ENCODE measurements around the gene NDUFA12. TPM values are rescaled to one million over a fixed set of nuclear protein-coding genes. Genes with fewer than 3 reads are reported as not detected.

Gene NDUFA12
- polyA plus RNA-seq, 1 experiment: 52.7 TPM

- CTCF ChIA-PET: no interaction called here
- TF ChIP-seq CTCF (IDR thresholded peaks at IDR 0.05; ENCODE audit: insufficient read depth, low read depth, low read length): no peak
- Histone ChIP-seq H3K27me3 (ENCODE audit: control insufficient read depth, insufficient read depth, low read length) (no peaks in the 10 kb centered on the region), H3K4me3 (ENCODE audit: low read depth, low read length) (no peak overlapping the region), H3K36me3 (ENCODE audit: control insufficient read depth, insufficient read depth, low read length) (no peaks in the 10 kb centered on the region; the same call in 1 of the 2 replicates)
- POLR2A ChIA-PET: no interaction called here
- DNase-seq (ENCODE audit: low read depth): no peak
Measured at GRCh38 chr12:94969424-94969823, 34.1 kb downstream of the NDUFA12 start.

GRCh38 chr12:94965982-94966630 lies 37.4 kb downstream of the NDUFA12 start:
- ChIA-PET CTCF (no interaction called here), POLR2A (interaction anchor here (0.5 kb wide), 1 partner anchor 9 kb away, joined by 3 read pairs; no protein-coding TSS in a partner anchor)
- Histone ChIP-seq H3K4me3 (ENCODE audit: low read depth, low read length) (no peak overlapping the region), H3K27me3 (ENCODE audit: control insufficient read depth, insufficient read depth, low read length) (no peaks in the 10 kb centered on the region), H3K36me3 (ENCODE audit: control insufficient read depth, insufficient read depth, low read length) (no peaks in the 10 kb centered on the region)
- TF ChIP-seq CTCF (IDR thresholded peaks at IDR 0.05; ENCODE audit: insufficient read depth, low read depth, low read length): no peak
- DNase-seq (ENCODE audit: low read depth): no peak

GRCh38 chr12:94963649-94964048 lies 39.8 kb downstream of the NDUFA12 start:
- POLR2A ChIA-PET: no interaction called here
- no peak overlapping the region for H3K4me3 ChIP-seq (ENCODE audit: low read depth, low read length)
- CTCF ChIA-PET: interaction anchor here (0.6 kb wide), 1 partner anchor 122 kb away, joined by 3 read pairs; no protein-coding TSS in a partner anchor
- H3K27me3 ChIP-seq (ENCODE audit: control insufficient read depth, insufficient read depth, low read length): no peaks in the 10 kb centered on the region
- no peak for DNase-seq (ENCODE audit: low read depth)
- no peaks in the 10 kb centered on the region for H3K36me3 ChIP-seq (ENCODE audit: control insufficient read depth, insufficient read depth, low read length)
- no peak for TF ChIP-seq CTCF (IDR thresholded peaks at IDR 0.05; ENCODE audit: insufficient read depth, low read depth, low read length)

- POLR2A ChIA-PET: no interaction called here
- CTCF ChIA-PET: interaction anchor here (1.0 kb wide), 1 partner anchor 8 kb away, joined by 3 read pairs; no protein-coding TSS in a partner anchor
- Histone ChIP-seq H3K4me3 (ENCODE audit: low read depth, low read length) (no peak overlapping the region), H3K27me3 (ENCODE audit: control insufficient read depth, insufficient read depth, low read length) (no peaks in the 10 kb centered on the region), H3K36me3 (ENCODE audit: control insufficient read depth, insufficient read depth, low read length) (no peaks in the 10 kb centered on the region)
- TF ChIP-seq CTCF (IDR thresholded peaks at IDR 0.05; ENCODE audit: insufficient read depth, low read depth, low read length): no peak
- no peak for DNase-seq (ENCODE audit: low read depth)
Measured at GRCh38 chr12:94962670-94963069, 40.8 kb downstream of the NDUFA12 start.

GRCh38 chr12:94961911-94962310 lies 41.6 kb downstream of the NDUFA12 start:
- ChIA-PET POLR2A (no interaction called here), CTCF (interaction anchor here (0.5 kb wide), 1 partner anchor 10 kb away, joined by 3 read pairs; no protein-coding TSS in a partner anchor)
- no peak overlapping the region for H3K4me3 ChIP-seq (ENCODE audit: low read depth, low read length)

More at GRCh38 chr12:94961911-94962310, 41.6 kb downstream of the NDUFA12 start:
- no peak for DNase-seq (ENCODE audit: low read depth)
- Histone ChIP-seq H3K36me3 (ENCODE audit: control insufficient read depth, insufficient read depth, low read length) (no peaks in the 10 kb centered on the region), H3K27me3 (ENCODE audit: control insufficient read depth, insufficient read depth, low read length) (no peaks in the 10 kb centered on the region)
- no peak for TF ChIP-seq CTCF (IDR thresholded peaks at IDR 0.05; ENCODE audit: insufficient read depth, low read depth, low read length)
